Prostate gland (tissue), 2 donors: Measurements from ENCODE around the gene RFTN1. TPM values are rescaled to one million over a fixed set of nuclear protein-coding genes. Genes with fewer than 3 reads are reported as not detected.

Experiments
- DNase-seq: peaks from one replicate; pipeline ENCODE4 v3.0.0-alpha.2; 2019; ENCODE audit warnings: low spot score
- H3K27ac ChIP-seq, 2 donors: fragments of 200-600 bp; sonication (generic); 2 replicates each; pipeline ENCODE4 v1.5.1; 2017 to 2019
- H3K27me3 ChIP-seq: fragments of 200-600 bp; sonication (generic); replicated peaks from 2 replicates; pipeline ENCODE4 v1.5.1; 2019; ENCODE audit not compliant: insufficient read depth
- H3K36me3 ChIP-seq, 2 donors: fragments of 200-600 bp; sonication (generic); 1 replicate in 1 of 2; 2 replicates in 1 of 2; pipeline versions ENCODE4 v1.5.1 to v1.8.1; 2017 to 2019
- H3K4me1 ChIP-seq: fragments of 200-600 bp; sonication (generic); replicated peaks from 2 replicates; pipeline ENCODE4 v1.5.1; 2019
- H3K4me3 ChIP-seq, 2 donors: fragments of 200-600 bp; sonication (generic); 2 replicates each; pipeline ENCODE4 v1.5.1; 2017 to 2019
- H3K9me3 ChIP-seq: fragments of 200-600 bp; sonication (generic); 2 replicates; pipeline ENCODE4 v1.5.1; 2017
- CTCF ChIP-seq, 4 experiments: fragments of 200-600 bp in 2 of 4; fragments of 450-650 bp in 2 of 4; sonication (generic) in 2 of 4; IDR thresholded peaks; 1 replicate in 3 of 4; 2 replicates in 1 of 4; pipeline ENCODE4 v1.5.1; 2016 to 2019; ENCODE audit warnings: antibody characterized with exemption in 4 of 4, mild to moderate bottlenecking in 2 of 4, moderate library complexity in 2 of 4
- POLR2A ChIP-seq: fragments of 450-650 bp; IDR thresholded peaks from one replicate; pipeline ENCODE4 v1.6.1; 2016; ENCODE audit warnings: antibody characterized with exemption, mild to moderate bottlenecking
- POLR2AphosphoS5 ChIP-seq: sonication (generic); formaldehyde crosslinking; IDR thresholded peaks from one replicate; pipeline ENCODE4 v1.6.1; 2017; ENCODE audit warnings: antibody characterized with exemption
- WGBS: methylation state at CpG from one replicate; pipeline ENCODE4 v1.1.5; 2018; 5-methylcytosine and 5-hydroxymethylcytosine counted together
- intact Hi-C: fragments of 100-400 bp; cut with DNase I; formaldehyde crosslinking; loops from one replicate; pipeline ENCODE4 v1.14.2; 2022
- total RNA-seq, 2 donors: library from RNA; depleted of rRNA; stranded (reverse); fragments of >200 nt; gene quantifications; one replicate each; pipeline ENCODE4 v1.1.0, GENCODE V29; 2016

RFTN1 gene
- 10 to 100 TPM in 1 of 2 donors, 1 to 10 TPM in 1; 7.4 to 16.1 TPM for total RNA-seq

- WGBS: under 1% methylated on average over 32 of the region's 92 CpGs
- Histone ChIP-seq H3K4me3 (peak within 1 kb of the TSS; percentile 43 to 52), H3K36me3 (no peaks in the 10 kb centered on the region), H3K27me3 (peaks cover 4% of the 10 kb centered on the region), H3K27ac (peak within 1 kb of the TSS; percentile 53 to 57), H3K4me1 (no peaks in the 10 kb centered on the region), H3K9me3 (no peaks in the 10 kb centered on the region)
- TF ChIP-seq POLR2AphosphoS5: no peak
- no peak for TF ChIP-seq POLR2A
- TF ChIP-seq CTCF (IDR thresholded peaks at IDR 0.05): no peak
- DNase-seq: no peak
- intact Hi-C loops: loop anchor here (5.0 to 10.0 kb wide), 2 partner anchors 66 to 139 kb away; no protein-coding TSS in a partner anchor
These were observed at the start of gene RFTN1 for GRCh38 chr3:16513141-16514020. Gene RFTN1, minus strand, starts transcription at chr3:16513699. Its CDS starts 19,830 bp downstream, at chr3:16493869.

- no peaks in the 10 kb centered on the region for H3K36me3 ChIP-seq
- WGBS: 82% methylated on average over 5 of the region's 5 CpGs
- intact Hi-C loops: no loop called here
- H3K4me3 ChIP-seq: no peak overlapping the region
- H3K27me3 ChIP-seq: no peaks in the 10 kb centered on the region
- H3K4me1 ChIP-seq: no peaks in the 10 kb centered on the region
- no peak for DNase-seq
- no peaks in the 10 kb centered on the region for H3K9me3 ChIP-seq
- H3K27ac ChIP-seq: no peak overlapping the region
- TF ChIP-seq POLR2AphosphoS5: no peak
- TF ChIP-seq CTCF (IDR thresholded peaks at IDR 0.05): no peak
- no peak for TF ChIP-seq POLR2A
These were observed 46.3 kb upstream of the RFTN1 start for GRCh38 chr3:16559653-16560365.

GRCh38 chr3:16554126-16554525, 40.6 kb upstream of the RFTN1 start:
- Histone ChIP-seq H3K9me3 (no peaks in the 10 kb centered on the region), H3K27me3 (no peaks in the 10 kb centered on the region), H3K36me3 (no peaks in the 10 kb centered on the region), H3K4me1 (no peaks in the 10 kb centered on the region), H3K27ac (no peak overlapping the region), H3K4me3 (no peak overlapping the region)
- intact Hi-C loops: no loop called here
- TF ChIP-seq POLR2AphosphoS5 (no peak), CTCF (IDR thresholded peaks at IDR 0.05) (no peak), POLR2A (no peak)
- WGBS: 87% methylated on average over 4 of the region's 4 CpGs
- no peak for DNase-seq

- no peak for DNase-seq
- Histone ChIP-seq H3K9me3 (no peaks in the 10 kb centered on the region), H3K27me3 (no peaks in the 10 kb centered on the region), H3K27ac (no peak overlapping the region), H3K4me1 (no peaks in the 10 kb centered on the region), H3K36me3 (no peaks in the 10 kb centered on the region), H3K4me3 (no peak overlapping the region)
- 61% methylated on average over 3 of the region's 3 CpGs for WGBS
- no peak for TF ChIP-seq POLR2AphosphoS5
- TF ChIP-seq POLR2A: no peak
- no peak for TF ChIP-seq CTCF (IDR thresholded peaks at IDR 0.05)
- intact Hi-C loops: no loop called here
These were observed 39.3 kb upstream of the RFTN1 start for GRCh38 chr3:16552757-16553156.
